ENCODE measurements around the gene CDT1.

GRCh38 chr16:88856122-88856827 is 52.7 kb downstream of the CDT1 start:
- TF ChIP-seq IRF3 (IDR thresholded peaks at IDR 0.05; ENCODE audit: low read depth, low read length): no peak
- no peak for TF ChIP-seq RAD21 (IDR thresholded peaks at IDR 0.05; ENCODE audit: low read length)
- TF ChIP-seq RCOR1 (IDR thresholded peaks at IDR 0.05; ENCODE audit: low read length): no peak
- TF ChIP-seq CTCF (IDR thresholded peaks at IDR 0.05): no peak
- TF ChIP-seq TAF1 (IDR thresholded peaks at IDR 0.05; ENCODE audit: borderline replicate concordance, low read depth, low read length): no peak
- no peak for TF ChIP-seq REST (IDR thresholded peaks at IDR 0.05; ENCODE audit: low read depth, low read length)
- TF ChIP-seq FOXJ3 (CRISPR knock-in tag; IDR thresholded peaks at IDR 0.05): no peak
- TF ChIP-seq USF1 (IDR thresholded peaks at IDR 0.05; ENCODE audit: borderline replicate concordance, low read depth): no peak
- no peak for TF ChIP-seq GATA2 (CRISPR knock-in tag; IDR thresholded peaks at IDR 0.05)
- no peak for TF ChIP-seq SIN3A (IDR thresholded peaks at IDR 0.05; ENCODE audit: borderline replicate concordance, low read depth, low read length)
- no peak for TF ChIP-seq SMC3 (IDR thresholded peaks at IDR 0.05; ENCODE audit: low read depth, low read length)
- TF ChIP-seq YY1 (IDR thresholded peaks at IDR 0.05; ENCODE audit: low read depth): no peak

All from SK-N-SH (cell line).